HG03108 (cell line): Measurements from ENCODE around the gene ADAM23.

Experiments used
- ATAC-seq: cut with Tn5 transposase; IDR thresholded peaks from one replicate; pipeline ENCODE4 v1.9.1; 2021; ENCODE audit warnings: moderate library complexity; ENCODE audit not compliant: unreplicated experiment

Gene ADAM23

GRCh38 chr2:206442474-206442832 lies 879 bp upstream of the ADAM23 start:
- no peak for ATAC-seq

- ATAC-seq = no peak
These were observed 599 bp downstream of the ADAM23 start for GRCh38 chr2:206443735-206444527.

GRCh38 chr2:206445948-206446347 lies 2.6 kb downstream of the ADAM23 start:
- ATAC-seq = no peak

GRCh38 chr2:206452242-206452641 lies 8.9 kb downstream of the ADAM23 start:
- ATAC-seq = no peak

- no peak for ATAC-seq
These were observed 9.4 kb downstream of the ADAM23 start for GRCh38 chr2:206452750-206453149.

GRCh38 chr2:206456078-206456754 lies 12.9 kb downstream of the ADAM23 start:
- no peak for ATAC-seq

- peak; percentile 88 for ATAC-seq
These were observed 13.9 kb downstream of the ADAM23 start for GRCh38 chr2:206457188-206457634.

GRCh38 chr2:206462240-206462854 lies 19.0 kb downstream of the ADAM23 start:
- no peak for ATAC-seq

- ATAC-seq = no peak
These were observed 20.4 kb downstream of the ADAM23 start for GRCh38 chr2:206463685-206464084.

GRCh38 chr2:206464597-206464996 lies 21.3 kb downstream of the ADAM23 start:
- no peak for ATAC-seq

- ATAC-seq = no peak
These were observed 28.3 kb downstream of the ADAM23 start for GRCh38 chr2:206471524-206472062.

GRCh38 chr2:206472094-206472493 lies 28.8 kb downstream of the ADAM23 start:
- no peak for ATAC-seq

- no peak for ATAC-seq
These were observed 30.8 kb downstream of the ADAM23 start for GRCh38 chr2:206474099-206474498.

- ATAC-seq = no peak
These were observed 34.0 kb downstream of the ADAM23 start for GRCh38 chr2:206477296-206477695.

GRCh38 chr2:206478340-206478739 lies 35.0 kb downstream of the ADAM23 start:
- no peak for ATAC-seq

GRCh38 chr2:206480161-206480560 lies 36.8 kb downstream of the ADAM23 start:
- ATAC-seq = no peak

- no peak for ATAC-seq
These were observed 37.3 kb downstream of the ADAM23 start for GRCh38 chr2:206480620-206481019.

GRCh38 chr2:206481056-206481455 lies 37.7 kb downstream of the ADAM23 start:
- ATAC-seq = no peak

GRCh38 chr2:206482123-206482522 lies 38.8 kb downstream of the ADAM23 start:
- ATAC-seq = no peak

GRCh38 chr2:206482633-206483032 lies 39.3 kb downstream of the ADAM23 start:
- ATAC-seq = no peak

- ATAC-seq = no peak
These were observed 44.7 kb downstream of the ADAM23 start for GRCh38 chr2:206488053-206488452.

GRCh38 chr2:206488623-206489022 lies 45.3 kb downstream of the ADAM23 start:
- ATAC-seq = no peak
